Karpas-422 (cell line): ENCODE data around the gene TKTL2. TPM values are rescaled to one million over a fixed set of nuclear protein-coding genes. Genes with fewer than 3 reads are reported as not detected.
"Not testable (repeated sequence)": the region's sequence is repeated elsewhere in the genome, so short reads cannot be mapped to it uniquely, and the experiment has no call there.

Source experiments
- DNase-seq: peaks from one replicate; pipeline ENCODE4 v3.0.0-alpha.2; 2015
- H2AFZ ChIP-seq: fragments of 200-600 bp; sonication (generic); 2 replicates; pipeline ENCODE4 v1.6.1; 2014; ENCODE audit warnings: antibody characterized with exemption, low read length, mixed read lengths
- H3K27ac ChIP-seq: fragments of 200-600 bp; sonication (generic); 2 replicates; pipeline ENCODE4 v1.5.1; 2014; ENCODE audit warnings: mild to moderate bottlenecking, low read length, moderate library complexity
- H3K27me3 ChIP-seq: fragments of 200-600 bp; sonication (generic); 2 replicates; pipeline ENCODE4 v1.6.1; 2014; ENCODE audit warnings: low read length, mixed read lengths
- H3K36me3 ChIP-seq: fragments of 200-600 bp; sonication (generic); 2 replicates; pipeline ENCODE4 v1.6.1; 2014; ENCODE audit warnings: low read length, mixed read lengths; ENCODE audit not compliant: insufficient read depth
- H3K4me1 ChIP-seq: fragments of 200-600 bp; sonication (generic); 2 replicates; pipeline ENCODE4 v1.6.1; 2014; ENCODE audit warnings: mild to moderate bottlenecking, low read length, mixed read lengths
- H3K4me2 ChIP-seq: fragments of 200-600 bp; sonication (generic); 2 replicates; pipeline ENCODE4 v1.6.1; 2014; ENCODE audit warnings: low read length, low read depth, mild to moderate bottlenecking; ENCODE audit not compliant: poor library complexity, severe bottlenecking
- H3K4me3 ChIP-seq: fragments of 200-600 bp; sonication (generic); 2 replicates; pipeline ENCODE4 v1.5.1; 2014; ENCODE audit warnings: mild to moderate bottlenecking, antibody characterized with exemption, low read length, mixed read lengths
- H3K79me2 ChIP-seq: fragments of 200-600 bp; sonication (generic); 2 replicates; pipeline ENCODE4 v1.6.1; 2014; ENCODE audit warnings: mild to moderate bottlenecking, low read length, mixed read lengths
- H3K9ac ChIP-seq: fragments of 200-600 bp; sonication (generic); 2 replicates; pipeline ENCODE4 v1.6.0; 2014; ENCODE audit warnings: low read length
- H3K9me2 ChIP-seq: fragments of 200-600 bp; sonication (generic), shearing (Covaris generic); replicated peaks from 2 replicates; pipeline ENCODE4 v1.6.0; 2014; ENCODE audit warnings: mild to moderate bottlenecking, low read length, moderate library complexity; ENCODE audit not compliant: insufficient read depth
- H3K9me3 ChIP-seq: fragments of 300-700, 200-600 bp; sonication (generic); 2 replicates; pipeline ENCODE4 v1.6.1; 2014; ENCODE audit warnings: low read length, mixed read lengths
- H4K20me1 ChIP-seq: fragments of 200-600 bp; sonication (generic); 2 replicates; pipeline ENCODE4 v1.6.1; 2014; ENCODE audit warnings: mild to moderate bottlenecking, antibody characterized with exemption, low read length, low read depth; ENCODE audit not compliant: insufficient read depth
- total RNA-seq: library from RNA; depleted of rRNA; stranded (reverse); fragments of >200 nt; shearing (Covaris generic); gene quantifications from 2 replicates; pipeline ENCODE4 v1.2.3, GENCODE V29; 2014; ENCODE audit warnings: low replicate concordance

TKTL2 gene
- total RNA-seq, 1 experiment from 2014 or later = not detected

- Histone ChIP-seq H3K4me1 (no peaks in the 10 kb centered on the region), H3K4me2 (no peak overlapping the region), H3K27me3 (no peaks in the 10 kb centered on the region), H2AFZ (no peak overlapping the region), H3K9me2 (no peaks in the 10 kb centered on the region), H3K9ac (no peak overlapping the region), H3K36me3 (no peaks in the 10 kb centered on the region), H3K9me3 (no peaks in the 10 kb centered on the region), H4K20me1 (no peaks in the 10 kb centered on the region), H3K4me3 (no peak overlapping the region), H3K79me2 (no peaks in the 10 kb centered on the region), H3K27ac (no peak overlapping the region)
- no peak for DNase-seq
Observed at GRCh38 chr4:163473130-163473529, 424 bp downstream of the TKTL2 start.

- Histone ChIP-seq H3K9me2 (no peaks in the 10 kb centered on the region), H3K36me3 (no peaks in the 10 kb centered on the region), H2AFZ (no peak overlapping the region), H3K4me1 (no peaks in the 10 kb centered on the region), H3K27me3 (no peaks in the 10 kb centered on the region), H4K20me1 (no peaks in the 10 kb centered on the region), H3K4me2 (no peak overlapping the region), H3K9me3 (no peaks in the 10 kb centered on the region), H3K79me2 (no peaks in the 10 kb centered on the region), H3K4me3 (no peak overlapping the region), H3K9ac (no peak overlapping the region), H3K27ac (no peak overlapping the region)
- no peak for DNase-seq
Observed at GRCh38 chr4:163470391-163470790, 3.2 kb downstream of the TKTL2 start.

GRCh38 chr4:163467082-163467770 is 6.3 kb downstream of the TKTL2 start:
- Histone ChIP-seq H3K36me3 (no peaks in the 10 kb centered on the region), H3K27me3 (no peaks in the 10 kb centered on the region), H2AFZ (no peak overlapping the region), H3K9me3 (no peaks in the 10 kb centered on the region), H3K79me2 (no peaks in the 10 kb centered on the region), H3K4me2 (no peak overlapping the region), H3K4me1 (no peaks in the 10 kb centered on the region), H3K4me3 (no peak overlapping the region), H3K9ac (no peak overlapping the region), H3K9me2 (no peaks in the 10 kb centered on the region), H4K20me1 (no peaks in the 10 kb centered on the region), H3K27ac (no peak overlapping the region)
- no peak for DNase-seq

- Histone ChIP-seq H2AFZ (no peak overlapping the region), H3K9me3 (no peaks in the 10 kb centered on the region), H3K27ac (no peak overlapping the region), H3K4me3 (no peak overlapping the region), H3K27me3 (no peaks in the 10 kb centered on the region), H3K79me2 (no peaks in the 10 kb centered on the region), H3K9ac (no peak overlapping the region), H4K20me1 (no peaks in the 10 kb centered on the region), H3K4me2 (no peak overlapping the region), H3K36me3 (no peaks in the 10 kb centered on the region), H3K4me1 (no peaks in the 10 kb centered on the region), H3K9me2 (no peaks in the 10 kb centered on the region)
- no peak for DNase-seq
Observed at GRCh38 chr4:163462556-163462955, 11.0 kb downstream of the TKTL2 start.

- Histone ChIP-seq H3K27ac (no peak overlapping the region), H3K4me1 (no peaks in the 10 kb centered on the region), H3K9me3 (no peaks in the 10 kb centered on the region), H3K27me3 (peaks cover 5% of the 10 kb centered on the region; the same call in 1 of the 2 replicates), H3K79me2 (no peaks in the 10 kb centered on the region), H4K20me1 (no peaks in the 10 kb centered on the region), H3K36me3 (no peaks in the 10 kb centered on the region), H3K4me3 (no peak overlapping the region), H3K9ac (no peak overlapping the region), H2AFZ (no peak overlapping the region), H3K4me2 (no peak overlapping the region), H3K9me2 (no peaks in the 10 kb centered on the region)
- no peak for DNase-seq
Observed at GRCh38 chr4:163448540-163449203, 24.9 kb downstream of the TKTL2 start.

DNA sequence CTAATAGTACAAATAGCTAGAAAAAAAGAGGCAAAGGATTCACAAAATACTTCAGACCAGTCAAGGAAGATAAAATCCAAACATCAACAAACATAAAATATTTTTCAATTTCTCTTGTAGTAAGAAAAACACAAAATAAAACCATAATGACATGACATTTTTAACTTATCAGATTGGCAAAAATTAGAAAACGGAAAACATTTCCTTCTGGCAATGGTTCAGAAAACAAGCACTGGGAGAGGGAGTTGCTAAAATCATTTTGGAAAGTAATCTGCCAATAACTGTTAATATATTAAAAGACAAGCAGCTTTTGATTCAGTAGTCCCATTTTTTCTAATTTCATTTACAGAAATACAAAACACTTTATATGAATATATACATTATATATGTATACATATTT is 26.1 kb downstream of the TKTL2 start:
- Histone ChIP-seq H3K4me2 (no peak overlapping the region), H3K36me3 (no peaks in the 10 kb centered on the region), H3K9me3 (no peaks in the 10 kb centered on the region), H3K27me3 (peaks cover 5% of the 10 kb centered on the region; the same call in 1 of the 2 replicates), H3K9ac (no peak overlapping the region), H4K20me1 (no peaks in the 10 kb centered on the region), H3K79me2 (no peaks in the 10 kb centered on the region), H3K4me3 (no peak overlapping the region), H3K27ac (no peak overlapping the region), H3K4me1 (no peaks in the 10 kb centered on the region), H3K9me2 (no peaks in the 10 kb centered on the region), H2AFZ (no peak overlapping the region)
- DNase-seq = no peak

- not testable (repeated sequence) for DNase-seq, H3K9me2 ChIP-seq, H3K9ac ChIP-seq, H4K20me1 ChIP-seq, H3K79me2 ChIP-seq, H3K27me3 ChIP-seq, H3K9me3 ChIP-seq, H2AFZ ChIP-seq, H3K36me3 ChIP-seq, H3K27ac ChIP-seq, H3K4me3 ChIP-seq, H3K4me1 ChIP-seq, H3K4me2 ChIP-seq
Observed at GRCh38 chr4:163447023-163447422, 26.5 kb downstream of the TKTL2 start.

- Histone ChIP-seq H3K9ac (no peak overlapping the region), H3K36me3 (no peaks in the 10 kb centered on the region), H3K4me1 (no peaks in the 10 kb centered on the region), H3K4me2 (no peak overlapping the region), H3K4me3 (no peak overlapping the region), H4K20me1 (no peaks in the 10 kb centered on the region), H3K27me3 (peaks cover 5% of the 10 kb centered on the region; the same call in 1 of the 2 replicates), H3K27ac (no peak overlapping the region), H2AFZ (no peak overlapping the region), H3K79me2 (no peaks in the 10 kb centered on the region), H3K9me3 (no peaks in the 10 kb centered on the region), H3K9me2 (no peaks in the 10 kb centered on the region)
- no peak for DNase-seq
Observed at GRCh38 chr4:163440040-163440439, 33.5 kb downstream of the TKTL2 start.
